GM12878 (cell line): Measurements from ENCODE around the gene NUDCD3. TPM values are rescaled to one million over a fixed set of nuclear protein-coding genes. Genes with fewer than 3 reads are reported as not detected.

ENCODE experiments used
- ATAC-seq: fragments of 200-7000 bp; cut with Tn5 transposase; 3 replicates; pipeline ENCODE4 v1.9.1; 2020; ENCODE audit warnings: mild to moderate bottlenecking, moderate library complexity
- BruUV-seq: library from RNA; stranded (reverse); fragments of 400-500 nt; replicated peaks from 2 replicates; lab custom pipeline; 2021; lab: Mats Ljungman, UMichigan
- CTCF ChIA-PET: fragments of 300-600 bp; sonication (Branson Sonifier 250); formaldehyde crosslinking; extraction: SDS; loops from one replicate; lab custom pipeline; 2021; ENCODE audit warnings: inconsistent platforms; lab: Yijun Ruan, JAX
- POLR2A ChIA-PET: fragments of 350-600 bp; formaldehyde crosslinking; extraction: SDS; loops from one replicate; lab custom pipeline; 2021; ENCODE audit warnings: inconsistent platforms; lab: Charles Lee
- RAD21 ChIA-PET: fragments of 300-600 bp; sonication (Branson Sonifier 250); formaldehyde crosslinking; loops from one replicate; lab custom pipeline; 2023; ENCODE audit warnings: antibody characterized with exemption; ENCODE audit not compliant: unreplicated experiment; lab: Charles Lee
- SMC1A ChIA-PET: fragments of 300-600 bp; sonication (Branson Sonifier 250); formaldehyde crosslinking; loops from one replicate; lab custom pipeline; 2023; ENCODE audit not compliant: unreplicated experiment, uncharacterized antibody; lab: Charles Lee
- DNase-seq: peaks from one replicate; pipeline ENCODE4 v3.0.0-alpha.2; 2011; ENCODE audit warnings: low read depth, low spot score
- FAIRE-seq: peaks from 3 replicates; lab custom pipeline; 2011; peaks lifted over from hg19 to GRCh38; lab: Jason Lieb, UNC
- H2AFZ ChIP-seq: 2 replicates; pipeline ENCODE4 v1.6.0; 2011; ENCODE audit warnings: low read depth, low read length, control low read depth; ENCODE audit not compliant: control insufficient read depth
- H3K27ac ChIP-seq: 2 replicates; pipeline ENCODE4 v1.5.1; 2011; ENCODE audit warnings: control low read depth; ENCODE audit not compliant: control insufficient read depth, insufficient read depth
- H3K27me3 ChIP-seq, 2 experiments: replicated peaks in 1 of 2; 2 replicates each; pipeline versions ENCODE4 v1.6.0 to v1.6.1; 2011; ENCODE audit warnings: low read length in 1 of 2; ENCODE audit not compliant: control insufficient read depth in 2 of 2, insufficient read depth in 2 of 2
- H3K36me3 ChIP-seq, 2 experiments: 2 replicates each; pipeline ENCODE4 v1.5.1; 2011; ENCODE audit warnings: low read length in 1 of 2; ENCODE audit not compliant: control insufficient read depth in 2 of 2, insufficient read depth in 2 of 2
- H3K4me1 ChIP-seq: 2 replicates; pipeline ENCODE4 v1.6.1; 2011; ENCODE audit warnings: mild to moderate bottlenecking, low read length, moderate library complexity, mixed read lengths; ENCODE audit not compliant: control insufficient read depth, insufficient read depth
- H3K4me2 ChIP-seq: 2 replicates; pipeline ENCODE4 v1.6.0; 2011; ENCODE audit warnings: control low read depth; ENCODE audit not compliant: control insufficient read depth, insufficient read depth
- H3K4me3 ChIP-seq: fragments of 200-600 bp; sonication (generic); 2 replicates; pipeline ENCODE4 v1.5.1; 2016
- H3K79me2 ChIP-seq: 2 replicates; pipeline ENCODE4 v1.6.0; 2011; ENCODE audit warnings: low read length; ENCODE audit not compliant: control insufficient read depth, insufficient read depth
- H3K9ac ChIP-seq: 2 replicates; pipeline ENCODE4 v1.8.0; 2011; ENCODE audit warnings: low read length, control low read depth, mixed read lengths; ENCODE audit not compliant: control insufficient read depth, insufficient read depth
- H3K9me3 ChIP-seq: replicated peaks from 3 replicates; pipeline ENCODE4 v1.5.1; 2011; ENCODE audit warnings: mild to moderate bottlenecking, low read length; ENCODE audit not compliant: control insufficient read depth, insufficient read depth
- H4K20me1 ChIP-seq: 2 replicates; pipeline ENCODE4 v1.6.0; 2011; ENCODE audit not compliant: control insufficient read depth, insufficient read depth
- ATF3 ChIP-seq: IDR thresholded peaks from 2 replicates; pipeline ENCODE4 v1.6.1; 2011; ENCODE audit warnings: low read depth, mild to moderate bottlenecking, low read length, moderate library complexity, borderline replicate concordance; ENCODE audit errors: extremely low read depth
- BCL11A ChIP-seq: IDR thresholded peaks from 2 replicates; pipeline ENCODE4 v1.6.1; 2011; ENCODE audit warnings: low read depth, low read length
- CEBPZ ChIP-seq: fragments of 150-350 bp; IDR thresholded peaks from 2 replicates; pipeline ENCODE4 v1.6.1; 2016; ENCODE audit warnings: low read depth, low read length
- ETV6 ChIP-seq, 2 experiments: fragments of 450-650 bp in 1 of 2; IDR thresholded peaks in 1 of 2; conservative IDR thresholded peaks in 1 of 2; 2 replicates each; pipeline ENCODE4 v1.6.1; 2014; ENCODE audit warnings: antibody characterized with exemption in 1 of 2, borderline replicate concordance in 1 of 2, low read depth in 1 of 2, mild to moderate bottlenecking in 1 of 2, moderate library complexity in 1 of 2
- EZH2 ChIP-seq: IDR thresholded peaks from 2 replicates; pipeline ENCODE4 v1.6.1; 2012; ENCODE audit warnings: low read depth, mild to moderate bottlenecking, control low read depth, inconsistent platforms, low read length, borderline replicate concordance; ENCODE audit not compliant: control insufficient read depth
- IRF4 ChIP-seq: IDR thresholded peaks from 2 replicates; pipeline ENCODE4 v1.6.1; 2011; ENCODE audit warnings: low read depth, low read length
- IRF5 ChIP-seq: fragments of 450-650 bp; IDR thresholded peaks from 2 replicates; pipeline ENCODE4 v1.6.1; 2017; ENCODE audit warnings: borderline replicate concordance
- JUND ChIP-seq: IDR thresholded peaks from 2 replicates; pipeline ENCODE4 v1.6.1; 2012; ENCODE audit warnings: low read depth, mild to moderate bottlenecking, low read length, improper control_type of control experiment, moderate library complexity
- KDM1A ChIP-seq: fragments of 200-600 bp; sonication (generic); IDR thresholded peaks from 2 replicates; pipeline ENCODE4 v1.6.1; 2016; ENCODE audit warnings: borderline replicate concordance
- MTA2 ChIP-seq: fragments of 450-650 bp; IDR thresholded peaks from 2 replicates; pipeline ENCODE4 v1.6.1; 2016; ENCODE audit warnings: low read depth, mild to moderate bottlenecking, moderate library complexity
- NR2C2 ChIP-seq: IDR thresholded peaks from 2 replicates; pipeline ENCODE4 v1.6.1; 2011; ENCODE audit warnings: borderline replicate concordance, low read depth; ENCODE audit not compliant: control insufficient read depth, insufficient read length
- RBBP5 ChIP-seq: fragments of 200-600 bp; sonication (generic); conservative IDR thresholded peaks from 2 replicates; pipeline ENCODE4 v1.6.1; 2016
- ZNF592 ChIP-seq: fragments of 450-650 bp; IDR thresholded peaks from 2 replicates; pipeline ENCODE4 v1.6.1; 2017; ENCODE audit warnings: mild to moderate bottlenecking, moderate library complexity
- WGBS: methylation state at CpG from one replicate; pipeline ENCODE4 v1.1.6; 2016; ENCODE audit warnings: low lambda C conversion rate; ENCODE audit not compliant: insufficient replicate concordance, insufficient coverage; ENCODE audit errors: missing lambda C conversion rate; 5-methylcytosine and 5-hydroxymethylcytosine counted together
- in situ Hi-C: fragments of 300-500 bp; cut with MboI; formaldehyde crosslinking; loops from 9 replicates; pipeline ENCODE4 v1.14.3; 2018; ENCODE audit warnings: mixed read lengths
- intact Hi-C: fragments of 100-400 bp; cut with micrococcal nuclease; formaldehyde crosslinking; loops from one replicate; pipeline ENCODE4 v1.14.2; 2022; ENCODE audit not compliant: unreplicated experiment
- polyA plus RNA-seq, 11 experiments: library from polyadenylated mRNA; depleted of rRNA in 4 of 11; unstranded in 6 of 11; stranded (reverse) in 5 of 11; fragments of >200 nt; fragmentation: Nextera tagmentation in 4 of 11; fragmentation: Illumina TruSeq in 1 of 11; extraction: Ambion mirVana in 4 of 11; extraction: Trizol in 1 of 11; gene quantifications; 1 replicate in 1 of 11; 2 replicates in 10 of 11; pipeline versions ENCODE4 v1.2.1 to v1.2.3, GENCODE V29; 2011 to 2016; ENCODE audit warnings: inconsistent platforms in 2 of 11, missing spikeins in 2 of 11, low read depth in 1 of 11
- total RNA-seq, 4 experiments: library from RNA; depleted of rRNA in 3 of 4; stranded (reverse); fragments of >200 nt in 3 of 4; fragmentation: Illumina TruSeq in 1 of 4; extraction: Trizol in 1 of 4; gene quantifications; 2 replicates each; pipeline versions ENCODE4 v1.2.1 to v1.2.3, GENCODE V29; 2013 to 2021

The NUDCD3 gene
- total and polyA plus RNA-seq, 10 of the 15 experiments (the other 5 are each of a cell fraction or from before 2014, with no cell fraction given): 25.0 to 89.8 (median 46.4) TPM

GRCh38 chr7:44496385-44496784 is 5.9 kb upstream of the NUDCD3 start (continued):
- TF ChIP-seq CEBPZ: no peak
- no peak for TF ChIP-seq JUND
- TF ChIP-seq KDM1A: no peak
- TF ChIP-seq ZNF592: no peak

GRCh38 chr7:44494960-44495359 is 4.5 kb upstream of the NUDCD3 start:
- H3K4me1 ChIP-seq: no peaks in the 10 kb centered on the region
- no peak overlapping the region for H3K4me2 ChIP-seq
- ChIA-PET RAD21 (no interaction called here), SMC1A (no interaction called here), POLR2A (no interaction called here), CTCF (interaction anchor here (2.3 kb wide), 1 partner anchor 39 kb away, joined by 9 read pairs; no protein-coding TSS in a partner anchor)
- DNase-seq: no peak
- no peaks in the 10 kb centered on the region for H4K20me1 ChIP-seq
- 70% methylated on average over 2 of the region's 2 CpGs for WGBS
- no TSS peak for BruUV-seq
- no peak overlapping the region for H3K4me3 ChIP-seq
- no peaks in the 10 kb centered on the region for H3K27me3 ChIP-seq
- H2AFZ ChIP-seq: no peak overlapping the region
- in situ Hi-C loops: no loop called here
- H3K36me3 ChIP-seq: no peaks in the 10 kb centered on the region
- H3K9me3 ChIP-seq: no peaks in the 10 kb centered on the region
- FAIRE-seq: no peak
- ATAC-seq: no peak
- peaks cover 5% of the 10 kb centered on the region for H3K79me2 ChIP-seq
- H3K9ac ChIP-seq: no peak overlapping the region
- intact Hi-C loops: loop anchor here (10.0 kb wide), 1 partner anchor 480 kb away; no protein-coding TSS in a partner anchor
- no peak overlapping the region for H3K27ac ChIP-seq
- TF ChIP-seq BCL11A (no peak), RBBP5 (no peak), IRF5 (no peak), NR2C2 (no peak), IRF4 (no peak), MTA2 (no peak), ETV6 (conservative IDR thresholded peaks at IDR 0.05 in 1 of 2, IDR thresholded peaks at IDR 0.05 in 1 of 2; ENCODE audit: borderline replicate concordance in 1 of 2, low read depth in 1 of 2) (no peak), ATF3 (no peak), EZH2 (no peak)
